ENCODE data around the gene KIF1B. TPM values are rescaled to one million over a fixed set of nuclear protein-coding genes. Genes with fewer than 3 reads are reported as not detected.

KIF1B gene
- total and polyA plus RNA-seq, 11 donors, result 25.0 to 137 (median 78.4) TPM

GRCh38 chr1:10265027-10265426, 54.7 kb downstream of the KIF1B start:
- Histone ChIP-seq H3K36me3 (peaks cover 0 to 97% (median 85%) of the 10 kb centered on the region in 9 donors), H3K9me3 (no peaks in the 10 kb centered on the region), H3K4me3 (no peak overlapping the region), H3K4me1 (peaks cover 0 to 14% (median 2%) of the 10 kb centered on the region in 12 donors), H3K27ac (no peak overlapping the region), H3K27me3 (no peaks in the 10 kb centered on the region)
- intact Hi-C loops (cut with DNase I), result loop anchor here in 2 of 10 donors (5.0 to 10.0 kb wide), 2 partner anchors 50 to 53 kb away; partner anchors contain the start of gene KIF1B (in 2 of the 2)
- ATAC-seq (no peak), DNase-seq (no peak)
- no peak for TF ChIP-seq CTCF (IDR thresholded peaks at IDR 0.05)
- no peak for TF ChIP-seq POLR2A (IDR thresholded peaks at IDR 0.05)
- WGBS, 4 donors, result 93 to 99% (median 97%) methylated on average over 4 of the region's 4 CpGs

GRCh38 chr1:10265900-10266299, 55.5 kb downstream of the KIF1B start:
- peaks cover 0 to 96% (median 80%) of the 10 kb centered on the region in 9 donors for H3K36me3 ChIP-seq
- no peak for ATAC-seq
- DNase-seq, result no peak
- intact Hi-C loops (cut with DNase I), result loop anchor here in 2 of 10 donors (5.0 to 10.0 kb wide), 2 partner anchors 51 to 54 kb away; partner anchors contain the start of gene KIF1B (in 2 of the 2)
- TF ChIP-seq CTCF (IDR thresholded peaks at IDR 0.05), result no peak
- TF ChIP-seq POLR2A (IDR thresholded peaks at IDR 0.05), result no peak
- H3K9me3 ChIP-seq, result no peaks in the 10 kb centered on the region
- H3K27ac ChIP-seq, result no peak overlapping the region
- no peaks in the 10 kb centered on the region for H3K27me3 ChIP-seq
- WGBS, 4 donors, result 95 to 99% (median 97%) methylated on average over 3 of the region's 3 CpGs
- peaks cover 0 to 14% (median 2%) of the 10 kb centered on the region in 12 donors for H3K4me1 ChIP-seq
- no peak overlapping the region for H3K4me3 ChIP-seq

- peak in 3 of 4 donors; percentile 59 to 88 (median 87) for ATAC-seq
- peaks cover 0 to 96% (median 82%) of the 10 kb centered on the region in 9 donors for H3K36me3 ChIP-seq
- 76 to 89% (median 79%) methylated on average over 5 of the region's 5 CpGs for WGBS, 4 donors
- peaks cover 0 to 23% (median 4%) of the 10 kb centered on the region in 12 donors for H3K4me1 ChIP-seq
- H3K9me3 ChIP-seq, result no peaks in the 10 kb centered on the region
- no peaks in the 10 kb centered on the region for H3K27me3 ChIP-seq
- DNase-seq, result peak in 1 of 5 donors; percentile 47
- peak overlapping the region in 5 of 12 donors; percentile 8 to 39 (median 25) for H3K27ac ChIP-seq
- TF ChIP-seq CTCF (IDR thresholded peaks at IDR 0.05) (no peak), POLR2A (IDR thresholded peaks at IDR 0.05) (no peak)
- no peak overlapping the region for H3K4me3 ChIP-seq
- intact Hi-C loops (cut with DNase I), result loop anchor here in 2 of 10 donors (5.0 to 10.0 kb wide), 2 partner anchors 53 to 55 kb away; partner anchors contain the start of gene KIF1B (in 2 of the 2)
Measured at GRCh38 chr1:10267319-10267718, 56.9 kb downstream of the KIF1B start.

GRCh38 chr1:10267921-10268320, 57.6 kb downstream of the KIF1B start:
- TF ChIP-seq CTCF (IDR thresholded peaks at IDR 0.05), result no peak
- TF ChIP-seq POLR2A (IDR thresholded peaks at IDR 0.05), result no peak
- WGBS, 4 donors, result 89 to 95% (median 94%) methylated on average over 5 of the region's 5 CpGs
- Histone ChIP-seq H3K9me3 (no peaks in the 10 kb centered on the region), H3K27me3 (no peaks in the 10 kb centered on the region), H3K27ac (peak overlapping the region in 4 of 12 donors; percentile 8 to 39 (median 28)), H3K36me3 (peaks cover 0 to 96% (median 81%) of the 10 kb centered on the region in 9 donors), H3K4me3 (no peak overlapping the region), H3K4me1 (peaks cover 0 to 23% (median 4%) of the 10 kb centered on the region in 12 donors)
- ATAC-seq (no peak), DNase-seq (no peak)
- intact Hi-C loops (cut with DNase I), result loop anchor here in 2 of 10 donors (5.0 to 10.0 kb wide), 2 partner anchors 53 to 56 kb away; partner anchors contain the start of gene KIF1B (in 2 of the 2)
